GM12801 (cell line): ENCODE results near the gene PLAC8.

Source experiments
- TF ChIP-seq, protein P1 (sequence below): IDR thresholded peaks from one replicate; pipeline ENCODE4 v1.5.1; 2011; ENCODE audit warnings: control low read depth; ENCODE audit not compliant: insufficient read length; ENCODE audit errors: extremely low read depth

The PLAC8 gene

GRCh38 chr4:83114576-83114975 is at the start of gene PLAC8:
Gene PLAC8, minus strand, starts transcription at chr4:83114729. Its CDS starts 6,808 bp downstream, at chr4:83107921.
- TF ChIP-seq, protein P1, sequence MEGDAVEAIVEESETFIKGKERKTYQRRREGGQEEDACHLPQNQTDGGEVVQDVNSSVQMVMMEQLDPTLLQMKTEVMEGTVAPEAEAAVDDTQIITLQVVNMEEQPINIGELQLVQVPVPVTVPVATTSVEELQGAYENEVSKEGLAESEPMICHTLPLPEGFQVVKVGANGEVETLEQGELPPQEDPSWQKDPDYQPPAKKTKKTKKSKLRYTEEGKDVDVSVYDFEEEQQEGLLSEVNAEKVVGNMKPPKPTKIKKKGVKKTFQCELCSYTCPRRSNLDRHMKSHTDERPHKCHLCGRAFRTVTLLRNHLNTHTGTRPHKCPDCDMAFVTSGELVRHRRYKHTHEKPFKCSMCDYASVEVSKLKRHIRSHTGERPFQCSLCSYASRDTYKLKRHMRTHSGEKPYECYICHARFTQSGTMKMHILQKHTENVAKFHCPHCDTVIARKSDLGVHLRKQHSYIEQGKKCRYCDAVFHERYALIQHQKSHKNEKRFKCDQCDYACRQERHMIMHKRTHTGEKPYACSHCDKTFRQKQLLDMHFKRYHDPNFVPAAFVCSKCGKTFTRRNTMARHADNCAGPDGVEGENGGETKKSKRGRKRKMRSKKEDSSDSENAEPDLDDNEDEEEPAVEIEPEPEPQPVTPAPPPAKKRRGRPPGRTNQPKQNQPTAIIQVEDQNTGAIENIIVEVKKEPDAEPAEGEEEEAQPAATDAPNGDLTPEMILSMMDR, result no peak

DNA sequence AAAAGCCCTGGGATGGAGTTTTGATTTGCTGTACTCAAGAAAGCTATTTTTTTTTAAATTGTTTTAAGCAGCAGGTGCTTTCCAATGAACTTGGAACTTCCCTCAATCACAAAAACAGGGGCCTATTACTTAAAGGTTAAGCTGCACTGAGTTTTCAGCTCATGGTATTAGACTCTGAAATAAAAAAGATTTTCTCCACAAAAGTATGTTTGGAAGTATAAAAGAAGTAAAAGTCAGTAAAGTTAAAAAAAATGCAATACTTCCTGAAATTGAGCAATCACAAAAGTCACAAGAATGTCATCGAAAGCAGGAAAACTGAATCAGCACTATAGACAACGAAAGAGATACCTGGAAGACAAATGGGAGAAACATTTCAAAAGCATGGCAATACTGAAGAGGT is 38.9 kb upstream of the PLAC8 start:
- TF ChIP-seq, protein P1, result no peak

DNA sequence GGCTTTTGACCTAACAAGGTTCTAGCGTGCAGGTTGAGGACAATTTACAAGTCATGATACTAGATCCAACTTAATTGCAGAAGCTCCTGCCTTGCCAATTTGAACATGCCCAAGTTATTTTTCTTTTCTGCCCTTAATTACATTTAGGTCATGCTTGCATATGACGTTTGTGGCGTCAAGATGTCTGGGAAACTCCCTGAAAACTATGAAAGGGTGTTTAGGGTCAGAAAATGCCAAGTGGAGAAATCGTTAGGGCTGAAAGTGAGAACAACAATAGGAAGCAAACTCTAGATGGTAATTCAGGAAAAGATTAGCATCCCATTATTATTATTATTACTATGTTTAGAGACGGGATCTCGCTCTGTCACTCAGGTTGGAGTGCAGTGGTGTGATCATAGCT is 38.2 kb upstream of the PLAC8 start:
- TF ChIP-seq, protein P1, result no peak

- TF ChIP-seq, protein P1, result no peak
These were observed 37.1 kb upstream of the PLAC8 start for GRCh38 chr4:83151651-83152050.

DNA sequence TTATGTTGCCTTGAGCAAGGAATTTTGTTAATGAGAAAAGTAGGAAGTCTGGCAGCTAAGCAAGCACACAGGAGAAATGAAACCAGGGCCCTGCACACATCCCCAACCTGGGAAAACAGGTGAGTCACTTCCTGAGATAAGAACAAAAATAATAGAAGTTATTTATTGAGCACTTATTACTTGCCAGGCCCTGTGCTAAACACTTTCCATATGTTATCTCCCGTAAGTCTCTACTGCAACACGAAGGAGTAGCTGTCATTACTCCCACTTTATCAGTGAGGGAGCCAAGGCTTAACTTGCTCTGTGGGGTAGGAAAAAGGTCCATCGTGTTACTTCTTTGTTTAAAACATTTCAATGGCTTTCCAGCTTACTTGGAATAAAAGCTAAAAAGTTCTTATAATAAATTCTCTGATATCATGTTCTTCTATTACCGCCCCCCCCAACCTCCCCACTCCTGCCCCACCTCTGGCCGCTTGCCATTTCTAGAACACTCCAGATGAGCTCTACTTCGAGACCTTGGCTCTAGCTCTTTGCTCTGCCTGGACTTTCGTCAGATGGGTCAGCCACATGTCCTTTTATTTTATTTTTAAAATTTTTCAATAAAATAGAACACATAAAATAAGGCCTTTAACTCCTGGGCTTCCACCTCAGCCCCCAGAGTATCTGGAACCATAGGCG is 36.3 kb upstream of the PLAC8 start:
- TF ChIP-seq, protein P1, result no peak

DNA sequence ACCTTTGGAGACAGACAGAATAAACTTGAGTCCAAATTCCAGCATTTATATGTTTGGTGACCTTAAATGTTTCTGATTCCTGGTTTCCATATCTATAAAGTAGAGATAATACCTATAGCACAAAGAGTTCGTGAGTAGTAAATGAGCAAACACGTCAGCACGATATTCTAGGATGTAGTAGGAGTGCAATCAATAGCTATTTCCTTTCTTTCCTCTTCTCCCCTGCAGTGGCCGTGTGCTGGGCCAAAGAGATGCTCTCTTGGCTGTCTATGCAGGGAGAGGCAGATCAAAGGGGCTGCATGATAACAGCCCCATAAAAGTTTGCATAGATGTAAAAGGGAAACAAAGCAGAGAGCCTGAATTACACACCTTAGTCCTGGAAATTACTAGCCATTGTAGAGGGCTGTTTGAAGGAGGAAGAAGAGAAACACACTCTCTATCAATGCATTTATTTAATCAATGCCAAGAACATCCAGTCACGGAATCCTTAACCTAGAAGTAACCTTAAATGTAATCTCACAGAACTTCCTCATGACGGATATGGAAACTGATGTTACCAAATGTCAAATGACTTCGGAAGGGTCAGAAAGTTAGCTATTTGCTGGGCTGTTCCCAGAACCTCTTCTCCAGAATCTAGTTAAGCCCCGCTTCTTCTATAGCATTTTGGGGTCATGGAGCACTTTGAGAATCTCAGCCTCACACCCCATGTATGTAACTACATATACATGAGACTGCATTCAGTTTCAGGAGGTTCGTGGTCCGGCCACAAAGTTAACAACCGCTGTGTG is 35.5 kb upstream of the PLAC8 start:
- TF ChIP-seq, protein P1, result no peak

DNA sequence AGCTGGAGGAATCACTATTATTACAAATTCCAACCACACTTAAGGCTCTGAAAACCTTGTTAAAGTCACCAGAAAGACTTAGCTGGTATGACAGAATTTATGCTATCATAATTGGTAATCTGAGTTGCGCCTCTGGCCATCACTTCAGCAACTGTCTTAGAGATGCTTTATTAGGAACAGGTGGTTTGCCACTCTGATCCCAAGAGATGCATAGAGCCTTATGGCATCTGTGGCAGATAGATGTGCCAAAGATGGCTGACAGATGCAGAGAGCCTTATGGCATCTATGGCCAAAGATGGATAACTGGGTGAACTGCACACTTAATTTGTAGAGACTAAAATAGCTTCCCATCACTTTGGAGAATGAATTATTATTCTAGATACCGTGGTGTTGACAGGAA is 32.3 kb upstream of the PLAC8 start:
- TF ChIP-seq, protein P1, result no peak
